GM18858 (cell line): ENCODE measurements around the gene RTN4RL2.
A peak's percentile ranks its signal among the peaks of the same experiment; 100 is the strongest.

Source experiments
- ATAC-seq: cut with Tn5 transposase; IDR thresholded peaks from one replicate; pipeline ENCODE4 v1.9.1; 2021; ENCODE audit not compliant: unreplicated experiment

The RTN4RL2 gene

DNA sequence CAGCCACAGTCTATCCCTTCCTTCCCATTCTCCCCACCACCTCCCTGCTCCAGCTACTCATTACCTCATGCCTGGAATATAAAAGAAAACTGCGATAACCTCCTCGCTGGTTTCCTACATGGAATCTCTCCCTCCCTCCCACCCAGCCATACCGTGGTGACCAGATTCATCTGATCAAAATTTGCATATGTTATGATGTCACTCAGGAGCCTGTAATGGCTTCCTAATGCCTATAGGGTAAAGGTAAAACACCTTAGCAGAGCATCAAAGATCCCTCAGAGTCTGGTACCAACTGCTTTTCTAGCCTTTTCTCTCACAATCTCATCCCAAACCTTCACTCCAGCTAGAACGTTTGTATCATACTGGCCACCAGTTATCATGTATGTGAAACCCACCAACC lies 19.6 kb downstream of the RTN4RL2 start:
- ATAC-seq = no peak

DNA sequence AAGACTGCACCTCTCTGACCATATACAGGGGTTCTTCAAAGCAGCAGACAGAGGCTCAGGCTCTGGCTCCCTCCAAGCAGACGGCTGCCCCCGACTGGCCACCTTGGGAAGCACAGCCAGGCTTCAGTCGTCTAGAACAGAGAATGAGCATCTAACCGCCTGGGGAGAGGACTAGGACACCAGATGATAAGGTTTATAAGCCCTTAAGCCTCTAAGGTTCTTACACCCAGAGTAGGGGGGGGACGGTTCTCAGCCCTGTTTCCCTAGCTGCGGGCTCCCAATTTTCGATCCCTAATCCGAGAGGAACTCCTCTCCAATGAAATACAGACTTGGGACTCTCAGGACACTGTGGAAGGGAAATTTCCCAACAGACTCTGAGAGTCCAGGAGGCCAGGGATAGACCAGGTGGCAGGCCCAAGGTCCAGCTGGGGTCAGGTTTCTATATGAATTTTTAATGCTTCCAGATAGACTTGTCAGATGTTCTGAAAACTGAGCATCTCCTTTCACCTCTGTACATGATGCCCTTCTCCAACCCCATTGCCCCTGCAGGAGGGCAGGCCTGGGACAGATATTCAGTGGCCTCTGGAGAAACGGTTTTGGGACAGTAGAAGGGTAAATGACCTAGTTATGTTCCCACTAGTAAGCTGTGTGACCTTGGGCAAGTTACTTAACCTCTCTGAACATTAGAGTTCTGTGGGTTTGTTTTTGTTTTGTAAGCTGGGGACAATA lies 20.2 kb downstream of the RTN4RL2 start:
- ATAC-seq = no peak

DNA sequence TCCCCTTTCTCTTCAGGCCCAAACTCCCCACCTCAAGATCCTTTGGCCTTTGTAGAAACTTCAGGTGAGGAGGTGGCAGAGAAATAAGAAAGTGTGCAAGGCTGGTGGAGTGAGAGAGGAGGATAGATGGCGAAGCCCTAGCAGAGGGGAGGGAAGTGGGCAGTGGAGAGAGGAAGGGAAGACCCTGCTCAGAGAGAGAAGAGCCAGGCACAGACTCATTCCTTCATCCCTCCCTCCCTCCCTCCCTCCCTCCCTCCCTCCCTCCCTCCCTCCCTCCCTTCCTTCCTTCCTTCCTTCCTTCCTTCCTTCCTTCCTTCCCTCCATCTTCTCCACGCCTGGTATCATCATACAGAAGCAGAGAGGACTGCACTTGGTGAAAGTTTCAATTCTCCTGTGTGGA lies 21.0 kb downstream of the RTN4RL2 start:
- ATAC-seq = no peak

DNA sequence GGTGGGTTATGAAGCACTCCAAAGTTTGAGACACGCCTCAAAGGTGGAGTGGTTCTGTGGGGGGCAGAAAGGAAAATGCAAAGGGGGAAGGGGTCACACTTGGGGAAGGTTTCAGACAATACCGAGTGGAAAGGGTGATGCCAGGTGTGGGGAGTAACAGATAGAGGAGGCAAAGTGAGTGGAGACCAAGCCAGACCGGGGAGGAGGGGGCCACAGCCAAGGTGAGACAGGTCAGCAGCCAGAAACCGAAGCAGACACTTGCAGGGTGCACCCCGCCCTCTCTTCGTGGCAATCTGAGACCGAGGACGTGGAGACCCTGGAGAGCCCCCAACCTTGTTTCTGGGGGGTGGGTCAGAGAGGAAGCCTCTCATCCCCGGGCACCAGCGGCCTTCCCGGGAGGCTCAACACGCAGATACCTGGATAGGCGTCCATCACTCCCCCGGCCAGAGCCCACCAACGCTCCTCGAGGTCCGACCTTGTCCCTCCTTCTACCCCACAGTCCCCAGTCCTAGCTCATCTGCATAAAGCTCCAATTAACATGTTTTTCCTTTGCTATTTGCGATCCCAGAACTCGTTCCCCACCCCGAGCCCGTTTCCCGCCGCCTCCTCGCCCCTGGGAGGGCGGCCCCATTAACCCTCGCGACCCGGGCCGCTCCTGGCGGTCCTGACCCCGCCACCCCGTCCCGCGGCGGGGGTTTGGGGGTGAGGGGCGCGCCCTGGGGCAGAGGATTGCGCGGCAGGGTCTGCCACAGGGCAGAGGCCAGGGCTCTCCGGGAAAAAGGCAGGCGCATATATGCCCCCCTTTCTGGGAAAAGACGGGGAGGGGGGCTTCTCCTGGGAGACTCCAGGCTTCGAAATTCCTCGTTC lies 21.8 kb downstream of the RTN4RL2 start:
- ATAC-seq = no peak

DNA sequence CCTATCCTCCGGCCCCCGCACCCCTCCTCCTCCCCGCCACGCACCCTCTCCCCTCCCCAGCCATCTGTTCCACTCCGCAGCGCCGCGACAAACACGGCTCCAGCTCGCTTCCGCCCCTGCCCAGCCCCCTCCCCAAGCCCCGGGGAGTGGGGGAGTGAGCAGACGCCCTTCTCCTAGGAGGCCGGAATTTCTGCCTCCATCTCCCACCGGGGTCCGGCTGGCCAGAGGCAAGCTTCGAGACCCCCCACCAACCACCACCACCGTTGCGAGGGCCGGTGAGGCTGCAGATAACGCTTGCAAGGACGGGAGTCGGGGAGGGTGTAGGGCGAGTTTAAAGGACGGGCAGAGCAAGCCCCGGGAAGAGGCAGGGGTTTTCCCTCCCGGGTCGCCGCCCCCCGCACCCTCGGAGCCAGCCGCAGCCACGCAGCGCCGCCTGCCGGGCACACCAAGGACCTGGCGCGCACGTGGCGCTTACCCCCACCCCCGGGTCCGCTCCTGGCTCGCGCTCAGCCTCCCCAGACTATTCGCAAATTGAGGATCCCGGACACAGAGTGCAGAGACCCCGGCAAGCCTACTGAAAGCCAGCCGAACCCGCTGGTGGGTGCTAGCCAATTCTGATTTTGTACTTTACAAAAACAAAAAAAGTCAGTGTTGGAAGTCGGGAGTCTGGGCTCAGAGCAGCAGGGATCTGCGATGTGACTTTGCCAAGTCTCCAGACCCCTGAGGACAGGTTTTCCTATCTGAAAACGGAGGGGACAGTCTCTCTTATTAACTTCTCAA lies 22.6 kb downstream of the RTN4RL2 start:
- no peak for ATAC-seq

DNA sequence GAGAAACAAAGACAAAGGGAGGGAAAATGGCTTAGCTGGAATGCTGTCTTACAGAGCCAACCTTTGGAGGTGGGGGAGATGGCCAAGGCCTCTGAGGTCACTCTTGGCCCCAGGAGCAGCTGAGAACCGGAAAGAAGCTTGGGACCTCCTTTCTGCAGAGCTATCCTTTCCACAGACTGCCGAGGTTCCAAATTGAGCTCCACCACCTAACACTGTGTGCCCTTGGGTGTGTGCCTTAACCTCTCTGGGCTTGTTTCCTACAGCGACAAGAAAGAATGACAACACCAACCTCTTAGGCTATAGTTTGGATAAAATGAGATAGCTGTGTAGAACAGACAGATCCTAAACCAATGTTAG lies 23.2 kb downstream of the RTN4RL2 start:
- ATAC-seq = no peak

DNA sequence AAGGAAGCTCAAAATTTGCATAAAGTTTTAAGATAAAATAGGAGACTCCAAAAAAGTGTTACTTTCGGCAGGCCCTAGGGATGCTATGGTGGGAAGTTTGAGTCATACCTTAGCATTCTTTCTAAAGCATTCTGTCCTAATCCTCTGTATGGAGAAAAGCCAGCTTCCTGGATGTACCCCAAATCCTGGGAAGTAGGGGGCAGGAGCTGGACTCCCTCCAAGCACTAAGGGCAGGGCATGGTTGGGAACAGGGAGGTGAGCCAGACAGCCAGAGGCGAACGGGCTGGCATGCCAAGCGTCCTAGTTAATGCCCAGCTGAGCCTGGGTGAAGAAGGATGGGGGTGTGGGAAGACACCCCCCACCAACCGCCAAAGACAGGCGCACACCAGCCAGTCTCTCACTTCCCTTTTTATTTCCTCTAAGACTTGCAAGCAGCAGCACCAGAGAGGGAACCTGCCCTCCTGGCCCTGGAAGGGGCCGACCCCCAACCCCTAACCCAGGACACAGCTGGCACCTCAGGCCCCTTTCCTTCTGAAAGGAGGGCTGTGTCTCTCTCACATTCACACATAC lies 23.9 kb downstream of the RTN4RL2 start:
- ATAC-seq = peak; percentile 67

DNA sequence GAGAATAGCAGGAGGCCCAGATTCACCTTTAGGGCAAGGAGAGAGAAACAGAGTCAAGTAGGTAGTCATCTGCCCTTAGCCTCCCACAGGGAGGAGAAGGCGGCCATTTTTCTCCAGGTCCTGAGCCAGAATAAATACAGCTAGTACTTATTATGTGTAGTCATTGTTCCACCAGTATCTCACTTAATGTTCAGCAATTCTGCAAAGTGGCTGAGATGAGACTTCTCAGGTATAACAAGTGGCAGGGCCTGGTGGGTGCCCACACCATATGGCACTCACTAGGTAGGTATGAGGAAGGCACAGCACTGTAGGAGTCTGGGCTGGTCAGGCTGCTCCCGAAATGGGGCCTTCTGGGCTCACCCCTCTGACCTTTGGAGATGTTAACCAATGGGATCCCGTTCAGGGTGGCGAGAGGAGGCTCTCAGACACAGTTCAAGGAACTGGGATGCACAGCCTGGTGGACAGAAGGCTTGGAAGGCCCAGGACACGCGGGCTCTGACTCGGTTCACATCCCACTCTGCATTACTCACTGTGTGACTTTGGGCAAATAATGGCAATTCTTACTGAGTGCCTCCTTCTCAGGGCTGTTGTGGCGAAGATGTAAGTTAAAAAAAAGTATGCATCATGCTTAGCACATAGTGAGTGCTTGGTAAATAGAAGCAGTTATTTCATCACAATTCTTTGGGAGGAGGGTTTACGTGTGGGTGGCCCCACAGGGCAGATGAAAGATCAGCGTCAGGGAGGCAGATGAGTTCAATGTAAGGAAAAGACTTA lies 25.1 kb downstream of the RTN4RL2 start:
- ATAC-seq = no peak

DNA sequence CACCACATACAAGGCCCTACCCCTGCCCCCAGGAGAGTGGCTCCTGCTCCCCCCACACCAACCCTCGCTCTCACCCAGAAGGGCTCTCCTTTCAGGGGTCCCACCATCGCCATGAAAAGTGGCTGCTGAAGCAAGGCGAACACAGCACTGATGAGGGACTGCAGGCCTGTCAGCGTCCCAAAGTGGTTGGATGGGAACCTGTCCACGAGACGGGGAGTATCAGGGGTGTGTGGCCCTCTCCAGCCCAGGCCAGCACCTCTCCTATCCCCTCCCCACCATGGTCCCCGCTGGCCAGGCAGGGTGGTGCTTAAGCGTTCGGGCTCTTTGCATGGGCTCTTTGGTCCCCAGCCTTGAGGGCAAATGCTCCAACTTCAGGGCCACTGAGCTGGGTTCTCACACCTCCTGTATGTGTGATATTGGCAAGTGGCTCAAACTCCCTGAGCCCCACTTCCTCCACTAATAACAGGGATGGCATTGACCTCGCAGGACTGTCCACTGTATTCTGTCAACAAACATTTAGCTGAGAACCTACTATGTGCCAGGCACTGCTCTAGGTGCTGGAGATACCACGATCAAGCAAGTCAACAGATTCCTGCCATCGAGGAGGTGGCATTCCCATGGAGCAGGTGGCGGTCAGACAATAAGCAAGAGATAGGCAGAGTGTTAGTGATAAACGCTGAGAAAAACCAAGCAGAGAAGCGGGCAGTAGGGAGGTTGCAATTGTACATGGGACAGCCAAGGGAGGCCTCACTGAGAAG lies 26.9 kb downstream of the RTN4RL2 start:
- no peak for ATAC-seq

DNA sequence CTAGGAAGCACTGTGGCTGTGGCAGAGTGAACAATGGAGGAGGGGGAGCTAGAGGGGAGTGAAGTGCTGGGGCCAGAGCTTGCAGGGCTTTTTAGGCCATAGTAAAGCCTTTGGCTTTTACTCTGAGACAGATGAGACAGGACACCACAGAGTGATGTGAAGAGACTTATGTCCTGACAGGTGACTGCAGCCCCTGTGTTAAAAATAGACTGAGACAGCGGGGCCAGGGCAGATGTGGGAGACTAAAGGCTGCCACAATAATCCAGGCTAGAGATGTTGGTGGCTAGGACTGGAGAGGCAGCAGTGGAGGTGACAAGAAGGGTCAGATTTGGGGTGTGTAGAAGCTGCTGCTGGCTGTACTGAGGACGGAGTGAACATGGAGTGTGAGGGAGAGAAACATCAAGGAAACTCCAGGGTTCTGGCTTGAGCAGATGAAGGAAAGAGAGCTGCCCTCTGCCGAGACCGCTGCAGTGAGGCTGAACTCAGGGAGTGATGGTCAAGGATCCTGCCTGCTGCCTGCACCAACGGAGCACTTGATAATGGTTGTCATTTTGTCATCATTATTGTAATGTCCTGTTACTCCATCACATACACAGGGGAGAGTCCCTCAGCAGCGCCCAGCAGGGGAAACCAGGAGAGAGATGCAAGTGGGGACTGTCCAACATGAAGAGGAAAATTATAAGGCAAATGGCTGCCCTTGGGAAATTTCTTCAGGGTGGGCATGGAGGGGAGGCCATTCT lies 27.8 kb downstream of the RTN4RL2 start:
- ATAC-seq = no peak

DNA sequence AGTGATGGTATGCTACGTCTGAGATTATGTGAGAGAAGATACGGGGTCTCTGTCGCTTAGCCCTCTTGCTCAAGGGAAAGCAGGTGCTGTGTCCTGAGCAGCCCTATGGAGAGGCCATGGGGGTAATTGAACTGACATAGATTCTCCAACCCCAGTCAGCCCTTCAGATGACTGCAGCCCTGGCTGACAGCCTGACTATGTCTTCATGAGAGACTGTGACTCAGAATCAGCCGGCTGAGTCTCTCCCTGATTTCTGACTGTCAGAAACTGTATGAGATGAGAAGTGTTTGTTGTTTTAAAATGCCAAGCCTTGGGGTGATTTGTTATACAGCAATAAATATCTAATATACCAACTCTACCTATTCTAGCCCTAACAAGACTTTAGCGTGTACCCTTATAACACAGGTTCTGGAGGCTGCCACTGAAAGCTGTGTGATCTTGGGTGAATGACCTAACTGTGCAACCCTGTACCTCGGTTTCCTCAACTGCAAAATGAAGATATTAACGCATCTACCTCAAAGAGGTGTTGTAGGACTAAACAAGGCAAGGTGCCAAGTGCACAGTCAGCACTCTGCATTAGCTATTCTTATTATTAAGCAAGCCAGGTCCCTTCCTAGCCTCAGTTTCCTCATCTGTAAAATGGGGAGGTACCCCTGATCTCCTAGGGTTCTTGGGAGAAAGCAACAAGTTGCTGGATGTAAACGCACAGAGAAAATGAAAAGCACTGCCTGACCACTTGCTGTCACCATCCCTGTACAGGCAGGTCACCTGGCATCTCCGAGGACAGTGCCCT lies 30.3 kb downstream of the RTN4RL2 start:
- ATAC-seq = no peak

DNA sequence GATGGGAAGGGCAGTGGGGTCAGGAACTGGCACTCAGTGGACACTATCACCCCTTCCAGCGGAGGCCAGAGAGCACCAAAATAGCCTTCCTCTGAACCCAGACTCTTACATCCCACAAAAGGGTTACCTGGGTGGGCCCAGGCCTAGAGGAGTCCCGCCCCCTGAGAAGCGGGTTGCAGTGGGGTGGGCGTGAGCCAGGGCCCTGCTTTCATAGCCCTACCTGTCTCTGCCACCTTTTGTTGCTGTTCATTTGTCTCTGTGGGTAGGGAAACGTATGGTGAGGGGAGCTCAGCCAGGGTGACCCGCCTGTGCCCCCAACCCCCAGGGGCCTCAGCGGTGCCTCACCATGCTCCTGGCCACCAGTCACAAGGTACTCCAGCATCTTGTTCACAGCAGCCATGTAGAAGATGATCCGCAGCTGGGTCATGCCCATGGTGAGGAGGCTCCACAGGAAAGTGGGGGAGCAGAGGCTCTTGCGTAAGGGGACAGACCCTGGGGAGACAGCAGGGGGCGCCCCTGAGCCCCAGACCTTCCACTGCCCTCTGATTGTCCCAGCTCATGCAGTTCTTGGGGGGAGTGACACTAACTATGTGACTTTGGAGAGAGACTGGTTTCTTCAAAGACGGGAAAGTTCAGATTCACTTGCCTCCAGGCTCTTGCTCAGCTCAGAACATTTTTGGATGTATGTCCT lies 31.2 kb downstream of the RTN4RL2 start:
- ATAC-seq = no peak

DNA sequence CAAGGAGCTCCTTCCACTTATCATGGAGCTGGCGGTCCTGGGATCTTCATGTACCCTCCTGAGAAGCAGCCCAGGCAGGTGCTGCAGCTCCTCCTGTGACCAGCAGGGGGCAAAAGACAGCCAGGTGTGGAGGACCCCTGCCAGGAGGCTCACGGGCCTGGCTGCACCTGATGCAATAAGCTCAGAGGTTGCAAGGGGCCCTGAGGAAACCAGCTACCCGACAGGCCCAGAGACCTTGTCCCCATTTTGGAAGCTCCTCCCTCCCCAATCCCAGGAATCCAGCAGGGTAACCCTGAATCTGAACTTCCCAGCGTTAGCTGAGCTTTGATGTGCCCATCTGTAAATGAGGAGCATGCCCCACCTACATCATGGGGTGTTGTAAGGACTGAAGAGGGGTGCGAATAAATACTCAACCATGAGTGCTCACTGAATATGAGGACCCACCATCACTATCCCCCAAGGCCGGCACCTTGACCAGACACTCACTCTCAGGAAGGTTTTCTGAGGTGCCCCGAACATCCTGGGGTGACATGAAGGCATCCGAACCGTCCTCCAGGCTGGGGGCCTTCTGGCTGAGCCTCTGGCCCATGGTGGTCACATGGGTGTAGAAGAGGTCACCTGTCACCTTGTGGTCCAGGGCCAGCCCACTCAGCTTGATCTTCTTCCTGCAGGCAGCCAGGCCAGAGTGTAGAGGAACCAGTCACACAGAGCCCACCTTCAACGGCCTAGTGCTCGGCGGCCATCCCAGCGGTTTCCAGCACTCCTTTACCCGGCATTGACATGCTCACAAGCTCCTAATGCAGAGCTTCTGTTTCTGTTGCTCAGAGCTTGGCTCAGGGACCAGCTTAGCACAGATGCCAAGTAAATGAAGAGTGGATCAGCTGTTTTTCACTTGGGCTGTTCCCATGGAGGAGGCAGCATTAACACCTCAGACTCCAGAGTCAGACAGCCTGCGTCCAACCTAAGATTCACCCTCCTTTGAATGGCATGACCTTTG lies 33.5 kb downstream of the RTN4RL2 start:
- ATAC-seq = peak; percentile 63

DNA sequence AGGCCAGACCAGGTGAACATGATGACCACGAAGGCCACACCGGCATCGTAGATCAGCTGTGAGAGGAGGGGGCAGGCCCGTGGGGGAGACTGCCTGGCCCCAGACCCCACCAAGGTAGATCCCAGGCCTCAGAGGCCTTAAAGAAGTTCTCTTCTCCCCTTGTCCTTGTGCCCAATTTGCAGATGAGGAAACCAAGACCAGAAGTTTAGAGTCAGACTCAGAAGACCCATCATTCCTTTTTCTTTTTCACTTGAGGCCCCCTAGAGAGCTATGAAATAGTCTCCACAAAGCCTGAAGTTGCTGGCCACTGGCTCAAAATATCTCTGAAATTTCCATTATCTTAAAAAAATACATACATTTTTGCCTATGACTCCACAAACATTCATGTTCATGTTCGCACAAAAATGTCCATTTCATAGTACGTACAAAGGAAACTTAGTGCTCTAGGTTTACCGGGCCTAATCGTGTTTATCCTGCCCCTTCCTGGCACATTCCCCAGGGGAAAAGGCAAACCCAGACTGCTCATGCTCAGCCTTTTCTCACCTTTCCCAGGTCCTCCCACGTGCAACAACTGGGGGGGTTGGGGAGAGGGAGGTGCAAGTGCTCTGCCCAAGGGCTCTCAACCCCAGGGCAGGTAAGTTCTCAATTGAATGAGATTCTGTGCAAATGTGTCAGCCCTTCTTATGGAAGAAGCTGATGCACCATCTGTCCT lies 35.9 kb downstream of the RTN4RL2 start:
- no peak for ATAC-seq

DNA sequence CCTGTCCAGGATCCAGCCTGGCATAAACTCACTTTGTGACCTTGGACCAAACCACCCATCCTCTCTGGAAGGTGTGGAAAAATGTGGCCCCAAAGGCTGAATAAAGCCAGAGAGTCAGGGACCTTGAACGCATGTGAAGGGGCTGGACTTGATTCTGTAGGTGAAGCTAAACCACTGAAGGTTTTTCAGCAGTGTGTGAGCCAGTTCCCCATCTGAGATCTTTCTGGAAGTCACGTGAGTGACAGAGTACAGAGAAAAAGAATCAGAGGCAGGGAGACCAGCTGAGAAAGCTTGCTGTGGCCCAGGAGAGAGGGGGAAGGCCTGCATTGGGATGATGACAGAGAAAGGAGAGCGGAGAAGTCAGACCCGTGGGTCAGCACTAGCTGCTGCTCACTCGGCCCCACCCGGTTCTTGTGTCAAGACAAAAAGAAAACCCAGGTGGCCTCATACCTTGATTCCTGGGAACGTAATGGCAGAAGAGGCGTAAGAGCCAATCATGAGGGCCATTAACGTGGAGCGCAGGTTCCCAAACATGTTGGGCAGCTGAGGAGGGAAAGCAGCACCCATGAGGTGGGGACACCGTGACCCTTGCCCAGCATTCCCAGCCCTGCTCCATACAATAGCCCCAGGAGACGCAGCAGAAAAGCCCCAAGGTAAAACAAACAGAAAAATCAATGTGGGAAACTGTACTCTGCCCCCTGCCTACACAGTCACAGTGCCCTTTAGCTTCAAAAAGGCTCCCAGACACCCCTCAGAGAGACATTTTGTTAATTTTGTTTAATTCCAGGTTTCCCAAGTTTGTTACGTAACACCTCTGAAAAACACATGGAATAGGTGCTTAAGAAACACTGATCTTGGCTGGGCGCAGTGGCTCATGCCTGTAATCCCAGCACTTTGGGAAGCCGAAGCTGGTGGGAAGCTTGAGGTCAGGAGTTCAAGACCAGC lies 37.2 kb downstream of the RTN4RL2 start:
- no peak for ATAC-seq
